Right atrium auricular region (tissue), 2 donors: ENCODE data around the gene MALT1. TPM values are rescaled to one million over a fixed set of nuclear protein-coding genes. Genes with fewer than 3 reads are reported as not detected.
A peak's percentile ranks its signal among the peaks of the same experiment; 100 is the strongest.

Experiments
- DNase-seq: peaks from one replicate; pipeline ENCODE4 v3.0.0-alpha.2; 2019; ENCODE audit warnings: low spot score
- H3K27ac ChIP-seq, 2 donors: fragments of 200-600 bp; sonication (generic); 1 replicate in 1 of 2; 2 replicates in 1 of 2; pipeline ENCODE4 v1.5.1; 2016 to 2019
- H3K27me3 ChIP-seq, 2 donors: fragments of 200-600 bp; sonication (generic); one replicate each; pipeline versions ENCODE4 v1.5.1 to v1.6.0; 2017 to 2019
- H3K36me3 ChIP-seq: fragments of 200-600 bp; sonication (generic); one replicate; pipeline ENCODE4 v1.5.1; 2016
- H3K4me1 ChIP-seq, 2 donors: fragments of 200-600 bp; sonication (generic); one replicate each; pipeline versions ENCODE4 v1.5.1 to v1.6.0; 2017 to 2019
- H3K4me3 ChIP-seq, 2 donors: fragments of 200-600 bp; sonication (generic); 1 replicate in 1 of 2; 2 replicates in 1 of 2; pipeline ENCODE4 v1.5.1; 2017 to 2019; ENCODE audit warnings: mild to moderate bottlenecking in 1 of 2, moderate library complexity in 1 of 2
- H3K9me3 ChIP-seq, 2 donors: fragments of 200-600 bp; sonication (generic); one replicate each; pipeline ENCODE4 v1.5.1; 2019
- CTCF ChIP-seq, 2 donors: fragments of 200-600 bp; sonication (generic); IDR thresholded peaks; one replicate each; pipeline ENCODE4 v1.5.1; 2019; ENCODE audit warnings: antibody characterized with exemption in 2 of 2
- total RNA-seq, 2 donors: library from RNA; depleted of rRNA; stranded (reverse); fragments of >200 nt; gene quantifications; one replicate each; pipeline ENCODE4 v1.1.0, GENCODE V29; 2016

Gene MALT1
- total RNA-seq, 2 donors from 2014 or later = 9.9 to 10.9 TPM

GRCh38 chr18:58777471-58777870, 106.2 kb downstream of the MALT1 start:
- peaks cover 0 to 6% of the 10 kb centered on the region in 2 donors for H3K4me1 ChIP-seq
- no peak for TF ChIP-seq CTCF (IDR thresholded peaks at IDR 0.05)
- no peak for DNase-seq
- no peak overlapping the region for H3K27ac ChIP-seq
- no peaks in the 10 kb centered on the region for H3K9me3 ChIP-seq
- no peaks in the 10 kb centered on the region for H3K27me3 ChIP-seq
- H3K36me3 ChIP-seq = no peaks in the 10 kb centered on the region
- no peak overlapping the region for H3K4me3 ChIP-seq

- no peak for DNase-seq
- no peak overlapping the region for H3K27ac ChIP-seq
- H3K9me3 ChIP-seq = no peaks in the 10 kb centered on the region
- H3K4me1 ChIP-seq = peaks cover 0 to 7% of the 10 kb centered on the region in 2 donors
- no peaks in the 10 kb centered on the region for H3K36me3 ChIP-seq
- no peak overlapping the region for H3K4me3 ChIP-seq
- no peak for TF ChIP-seq CTCF (IDR thresholded peaks at IDR 0.05)
- no peaks in the 10 kb centered on the region for H3K27me3 ChIP-seq
These were observed 108.3 kb downstream of the MALT1 start for GRCh38 chr18:58779529-58779928.

- no peak overlapping the region for H3K4me3 ChIP-seq
- H3K27ac ChIP-seq = no peak overlapping the region
- no peaks in the 10 kb centered on the region for H3K27me3 ChIP-seq
- no peak for TF ChIP-seq CTCF (IDR thresholded peaks at IDR 0.05)
- DNase-seq = no peak
- peaks cover 0 to 12% of the 10 kb centered on the region in 2 donors for H3K4me1 ChIP-seq
- H3K36me3 ChIP-seq = no peaks in the 10 kb centered on the region
- H3K9me3 ChIP-seq = no peaks in the 10 kb centered on the region
These were observed 108.8 kb downstream of the MALT1 start for GRCh38 chr18:58780045-58780444.

- TF ChIP-seq CTCF (IDR thresholded peaks at IDR 0.05) = peak; percentile 79 to 94
- DNase-seq = peak; percentile 89
- no peaks in the 10 kb centered on the region for H3K27me3 ChIP-seq
- no peaks in the 10 kb centered on the region for H3K36me3 ChIP-seq
- peaks cover 0 to 21% of the 10 kb centered on the region in 2 donors for H3K4me1 ChIP-seq
- H3K9me3 ChIP-seq = no peaks in the 10 kb centered on the region
- H3K27ac ChIP-seq = no peak overlapping the region
- no peak overlapping the region for H3K4me3 ChIP-seq
These were observed 110.4 kb downstream of the MALT1 start for GRCh38 chr18:58781627-58782194.

- no peak for TF ChIP-seq CTCF (IDR thresholded peaks at IDR 0.05)
- Histone ChIP-seq H3K4me1 (peaks cover 0 to 47% of the 10 kb centered on the region in 2 donors), H3K27ac (peak overlapping the region; percentile 17 to 37), H3K9me3 (no peaks in the 10 kb centered on the region), H3K36me3 (no peaks in the 10 kb centered on the region), H3K27me3 (no peaks in the 10 kb centered on the region), H3K4me3 (no peak overlapping the region)
- DNase-seq = no peak
These were observed 113.4 kb downstream of the MALT1 start for GRCh38 chr18:58784601-58785137.
